H1 (cell line): ENCODE data around the gene C7orf25.

Source experiments
- CHD2 ChIP-seq: IDR thresholded peaks from 2 replicates; pipeline ENCODE4 v1.6.1; 2012; ENCODE audit warnings: low read length, improper control_type of control experiment
- CREB1 ChIP-seq: IDR thresholded peaks from 2 replicates; pipeline ENCODE4 v1.6.1; 2012; ENCODE audit warnings: inconsistent platforms
- EZH2 ChIP-seq: fragments of 200-600 bp; sonication (generic); IDR thresholded peaks from 2 replicates; pipeline ENCODE4 v1.7.1; 2012; ENCODE audit warnings: low read depth, mild to moderate bottlenecking, moderate library complexity, low read length, inconsistent platforms; ENCODE audit not compliant: severe bottlenecking
- HDAC2 ChIP-seq, 2 experiments: fragments of 300-600 bp in 1 of 2; sonication (generic) in 1 of 2; IDR thresholded peaks; 2 replicates each; pipeline ENCODE4 v1.6.1; 2011 to 2012; ENCODE audit warnings: low read depth in 2 of 2, low read length in 2 of 2, mild to moderate bottlenecking in 2 of 2, moderate library complexity in 2 of 2, borderline replicate concordance in 1 of 2, inconsistent platforms in 1 of 2
- JUN ChIP-seq: IDR thresholded peaks from 2 replicates; pipeline ENCODE4 v1.6.1; 2011; ENCODE audit warnings: low read depth, mild to moderate bottlenecking, improper control_type of control experiment, low read length
- PHF8 ChIP-seq: fragments of 200-600 bp; sonication (generic); conservative IDR thresholded peaks from 2 replicates; pipeline ENCODE4 v1.7.1; 2012; ENCODE audit warnings: low read depth, mild to moderate bottlenecking, inconsistent platforms, low read length, moderate library complexity
- POLR2A ChIP-seq, 2 experiments: IDR thresholded peaks; 1 replicate in 1 of 2; 2 replicates in 1 of 2; pipeline ENCODE4 v1.6.1; 2011; ENCODE audit warnings: low read depth in 2 of 2, low read length in 2 of 2, mild to moderate bottlenecking in 2 of 2; ENCODE audit errors: control extremely low read depth in 1 of 2
- POLR2AphosphoS5 ChIP-seq: IDR thresholded peaks from 2 replicates; pipeline ENCODE4 v1.6.1; 2011; ENCODE audit warnings: low read depth, low read length
- TF ChIP-seq, protein P1 (sequence below), 3 experiments: IDR thresholded peaks; 1 replicate in 2 of 3; 2 replicates in 1 of 3; pipeline versions ENCODE4 v1.5.1 to v1.6.1; 2011; ENCODE audit warnings: low read length in 3 of 3, mild to moderate bottlenecking in 3 of 3, inconsistent platforms in 2 of 3, low read depth in 1 of 3, moderate library complexity in 1 of 3; ENCODE audit not compliant: insufficient read depth in 1 of 3; ENCODE audit errors: control extremely low read depth in 1 of 3

DNA sequence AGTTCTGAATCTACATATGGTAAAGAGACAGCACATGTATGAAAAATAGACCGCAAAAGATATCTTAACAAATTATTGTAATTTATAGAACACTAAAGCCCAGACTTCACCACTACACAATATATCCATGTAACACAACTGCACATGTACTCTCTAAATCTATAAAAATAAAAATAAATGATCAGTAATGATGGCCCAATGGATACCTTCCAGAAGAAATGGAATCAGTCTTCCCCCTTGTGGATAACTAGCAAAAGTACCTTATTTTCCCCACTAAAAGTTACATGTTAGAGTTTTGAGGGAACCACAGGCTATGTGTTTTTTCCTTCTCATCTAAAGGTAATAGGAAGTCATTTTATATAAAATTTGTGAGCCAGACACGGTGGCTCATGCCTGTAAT is 25.7 kb downstream of the C7orf25 start:
- TF ChIP-seq POLR2AphosphoS5 (no peak), HDAC2 (IDR thresholded peaks at IDR 0.05; ENCODE audit: borderline replicate concordance in 1 of 2, low read depth in 2 of 2, low read length in 2 of 2) (no peak), EZH2 (no peak), CHD2 (no peak), JUN (no peak), POLR2A (IDR thresholded peaks at IDR 0.05; ENCODE audit: control extremely low read depth in 1 of 2, low read depth in 2 of 2, low read length in 2 of 2) (no peak), PHF8 (no peak), CREB1 (no peak)
- TF ChIP-seq, protein P1, sequence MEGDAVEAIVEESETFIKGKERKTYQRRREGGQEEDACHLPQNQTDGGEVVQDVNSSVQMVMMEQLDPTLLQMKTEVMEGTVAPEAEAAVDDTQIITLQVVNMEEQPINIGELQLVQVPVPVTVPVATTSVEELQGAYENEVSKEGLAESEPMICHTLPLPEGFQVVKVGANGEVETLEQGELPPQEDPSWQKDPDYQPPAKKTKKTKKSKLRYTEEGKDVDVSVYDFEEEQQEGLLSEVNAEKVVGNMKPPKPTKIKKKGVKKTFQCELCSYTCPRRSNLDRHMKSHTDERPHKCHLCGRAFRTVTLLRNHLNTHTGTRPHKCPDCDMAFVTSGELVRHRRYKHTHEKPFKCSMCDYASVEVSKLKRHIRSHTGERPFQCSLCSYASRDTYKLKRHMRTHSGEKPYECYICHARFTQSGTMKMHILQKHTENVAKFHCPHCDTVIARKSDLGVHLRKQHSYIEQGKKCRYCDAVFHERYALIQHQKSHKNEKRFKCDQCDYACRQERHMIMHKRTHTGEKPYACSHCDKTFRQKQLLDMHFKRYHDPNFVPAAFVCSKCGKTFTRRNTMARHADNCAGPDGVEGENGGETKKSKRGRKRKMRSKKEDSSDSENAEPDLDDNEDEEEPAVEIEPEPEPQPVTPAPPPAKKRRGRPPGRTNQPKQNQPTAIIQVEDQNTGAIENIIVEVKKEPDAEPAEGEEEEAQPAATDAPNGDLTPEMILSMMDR (IDR thresholded peaks at IDR 0.05; ENCODE audit: control extremely low read depth in 1 of 3, insufficient read depth in 1 of 3, low read depth in 1 of 3, low read length in 3 of 3): peak in 1 of 3 experiments; percentile 46; a peak in 2 of 4 replicates
